ENCODE measurements around the gene PYCR2.
A peak's percentile ranks its signal among the peaks of the same experiment; 100 is the strongest.
"Not testable (repeated sequence)": the region's sequence is repeated elsewhere in the genome, so short reads cannot be mapped to it uniquely, and the experiment has no call there.

Gene PYCR2

DNA sequence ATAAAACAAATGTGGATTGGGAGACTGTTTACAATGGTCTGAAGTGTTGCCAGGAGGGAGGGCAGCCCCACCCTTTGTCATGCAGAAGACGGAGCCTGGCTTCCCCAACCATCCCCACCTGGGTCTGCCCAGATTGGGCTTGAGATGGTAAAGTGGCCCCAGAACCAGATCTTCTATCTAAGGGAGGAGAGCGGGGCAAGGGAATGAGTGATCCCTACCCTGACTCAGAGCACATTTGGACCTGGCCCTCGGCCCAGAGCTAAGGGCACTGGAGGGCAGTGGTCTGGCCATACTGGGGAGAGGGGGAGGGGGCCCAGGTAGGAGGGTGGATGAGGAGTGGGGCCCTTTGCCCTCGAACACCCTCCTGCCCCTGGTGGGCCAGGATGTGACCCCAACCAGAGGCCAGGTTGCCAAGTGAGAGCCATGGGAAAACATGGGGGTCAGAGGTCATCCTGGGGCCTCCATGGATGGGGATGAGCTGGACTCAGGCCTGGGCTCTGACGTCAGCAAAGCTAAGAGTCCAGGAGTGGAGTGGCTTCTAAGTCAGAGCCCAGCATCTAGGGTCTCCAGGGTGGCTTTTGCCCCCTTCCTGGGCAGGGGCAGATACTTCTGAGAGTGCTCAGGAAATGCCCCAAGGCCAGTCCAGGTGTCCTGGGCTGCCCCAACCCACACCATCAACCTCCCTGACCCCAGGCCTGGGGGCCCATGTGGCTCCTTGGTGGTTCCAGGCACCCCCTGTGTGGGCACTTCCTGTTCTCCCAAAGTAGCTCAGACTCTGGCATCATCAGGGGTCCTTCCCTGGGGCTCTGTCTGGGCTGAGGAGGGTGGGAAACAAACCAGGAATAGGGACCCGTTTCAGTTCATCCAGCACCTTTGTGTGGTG lies 33.5 kb downstream of the PYCR2 start:
- no peak for DNase-seq (ENCODE audit: low read depth in 2 of 2)

DNA sequence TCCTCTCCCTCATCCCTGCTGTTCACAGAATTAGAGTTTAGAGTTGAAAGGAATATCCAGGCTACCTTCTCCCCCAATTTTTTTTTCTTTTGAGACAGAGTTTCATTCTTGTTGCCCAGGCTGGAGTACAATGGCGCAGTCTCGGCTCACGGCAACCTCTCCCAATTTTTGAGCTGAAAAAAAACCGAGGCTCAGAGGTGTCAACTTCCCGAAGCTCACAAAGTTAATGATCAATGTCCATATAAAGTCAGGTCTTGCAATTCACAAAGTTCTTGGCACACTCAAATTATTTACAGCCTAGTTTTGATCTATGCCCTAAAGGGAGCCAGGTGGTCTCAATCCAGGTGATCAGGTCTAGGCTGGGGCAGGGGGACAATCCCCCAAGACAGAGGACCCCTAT lies 34.3 kb downstream of the PYCR2 start:
- no peak for DNase-seq (ENCODE audit: low read depth in 2 of 2)

DNA sequence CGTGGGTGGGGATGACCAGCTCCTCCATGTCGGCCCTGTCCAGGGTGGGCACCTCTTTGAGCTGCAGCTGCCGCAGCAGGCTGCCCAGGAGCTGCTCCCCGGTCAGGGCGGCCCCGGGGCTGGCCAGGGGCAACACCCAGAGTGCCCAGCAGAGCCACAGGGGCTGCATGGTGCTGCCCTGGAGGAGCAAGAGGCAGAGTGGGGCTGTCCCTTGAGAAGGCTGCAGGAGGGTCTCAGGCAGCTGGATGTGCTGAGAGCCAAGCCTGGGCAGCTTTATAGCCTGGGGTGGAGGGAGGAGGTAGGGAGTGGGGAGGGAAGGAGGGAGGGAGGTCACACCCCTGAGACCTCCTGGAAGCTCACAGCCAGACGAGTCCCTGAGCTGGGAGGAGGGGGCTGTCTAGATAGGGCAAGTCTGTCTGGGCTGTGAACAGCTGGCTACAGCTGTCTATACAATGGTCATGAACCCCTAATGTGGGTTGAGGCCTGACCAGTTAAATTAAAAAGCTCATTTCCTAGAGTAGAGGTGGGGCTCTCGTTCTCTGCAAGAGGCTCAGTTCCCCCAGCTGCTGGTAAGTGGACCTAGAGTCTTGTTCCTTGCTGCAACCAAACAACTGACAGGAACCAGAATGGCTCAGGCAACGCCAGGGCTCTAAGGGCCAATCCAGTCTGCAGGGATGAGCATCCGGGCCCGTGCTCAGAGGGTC lies 35.0 kb downstream of the PYCR2 start, which contains the start of gene LEFTY1:
TSS of gene LEFTY1 (minus strand) at position 249 of the 704 bp plus-strand sequence. CDS start at position 169, 80 bp downstream.
- no peak for DNase-seq (ENCODE audit: low read depth in 2 of 2)

DNA sequence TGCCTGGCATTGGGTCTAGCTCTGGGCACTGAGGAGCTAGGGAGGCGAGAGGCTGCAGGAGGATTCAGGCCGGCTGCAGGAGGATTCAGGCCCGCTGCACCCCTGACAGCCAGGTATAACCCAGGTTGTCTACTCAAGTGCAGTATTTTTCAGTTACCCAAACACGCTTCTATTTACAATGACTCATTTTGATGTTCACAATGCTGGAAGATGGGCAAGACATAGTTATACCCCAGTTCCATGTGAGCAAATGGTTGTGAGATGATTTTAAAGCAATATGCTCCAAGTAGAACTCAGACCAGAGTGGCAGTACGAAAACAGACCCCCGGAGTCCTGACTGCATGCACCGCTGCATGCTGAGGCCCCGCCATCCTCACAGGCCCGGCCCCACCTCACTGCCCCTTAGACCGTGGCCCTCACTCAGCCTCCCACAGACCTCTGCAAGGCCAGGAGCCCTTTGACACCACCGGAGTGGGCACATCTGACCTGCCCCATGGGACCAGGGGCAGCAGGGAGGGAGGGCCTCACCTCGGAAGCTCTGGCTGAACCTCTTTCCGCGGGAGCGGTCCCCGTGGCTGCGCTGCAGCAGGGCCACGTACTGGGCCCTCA lies 35.7 kb downstream of the PYCR2 start:
- DNase-seq (ENCODE audit: low read depth in 2 of 2), result no peak

DNA sequence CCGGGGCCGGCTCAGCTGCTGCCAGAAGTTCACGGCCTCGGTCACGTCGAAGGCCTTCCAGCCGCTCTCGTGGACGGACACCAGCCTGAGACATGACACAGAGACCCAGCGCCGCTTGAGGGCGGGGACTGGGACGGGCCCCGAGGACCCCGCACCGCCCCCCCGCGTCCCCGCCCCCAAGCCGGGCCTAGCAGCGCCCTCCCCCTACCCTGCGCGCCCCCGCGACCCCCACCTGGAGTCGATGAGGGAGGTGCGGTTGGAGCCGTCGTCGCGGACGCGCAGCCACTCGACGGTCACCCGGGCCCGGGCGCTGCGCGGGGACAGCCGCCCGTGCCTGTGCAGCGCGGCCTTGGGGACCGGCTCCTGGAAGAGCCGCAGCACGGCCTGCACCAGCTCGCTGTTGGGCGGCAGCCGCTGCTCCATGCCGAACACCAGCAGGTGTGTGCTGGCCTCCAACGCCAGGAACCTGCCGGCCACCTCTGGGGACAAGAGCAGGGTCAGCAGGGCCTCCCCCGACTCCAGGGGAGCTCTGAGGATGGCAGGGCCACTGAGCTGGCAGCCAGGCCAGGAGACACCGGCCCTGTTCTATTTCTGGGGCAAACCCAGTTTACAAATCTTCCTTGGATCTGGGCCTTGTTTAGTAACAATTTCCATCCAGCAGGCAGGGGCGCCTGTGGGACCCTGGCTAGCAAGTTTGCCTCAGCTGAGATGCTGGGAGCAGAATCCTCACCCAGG lies 36.3 kb downstream of the PYCR2 start:
- DNase-seq (ENCODE audit: low read depth in 2 of 2), result not testable (repeated sequence)

DNA sequence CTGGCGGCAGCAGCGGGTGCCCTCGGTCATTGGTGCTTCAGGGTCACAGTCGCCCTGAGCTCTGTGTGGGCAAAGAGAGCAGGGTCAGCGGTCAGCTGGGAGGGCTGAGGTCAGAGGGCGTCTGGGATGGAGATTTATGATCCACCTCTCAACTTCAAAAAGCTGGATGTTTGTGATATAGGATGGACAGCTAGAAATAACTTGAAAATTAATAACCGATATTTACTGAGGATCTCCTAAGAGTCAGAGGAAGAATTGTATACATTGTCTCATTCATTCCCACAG lies 37.1 kb downstream of the PYCR2 start:
- DNase-seq (ENCODE audit: low read depth in 2 of 2), result no peak

DNA sequence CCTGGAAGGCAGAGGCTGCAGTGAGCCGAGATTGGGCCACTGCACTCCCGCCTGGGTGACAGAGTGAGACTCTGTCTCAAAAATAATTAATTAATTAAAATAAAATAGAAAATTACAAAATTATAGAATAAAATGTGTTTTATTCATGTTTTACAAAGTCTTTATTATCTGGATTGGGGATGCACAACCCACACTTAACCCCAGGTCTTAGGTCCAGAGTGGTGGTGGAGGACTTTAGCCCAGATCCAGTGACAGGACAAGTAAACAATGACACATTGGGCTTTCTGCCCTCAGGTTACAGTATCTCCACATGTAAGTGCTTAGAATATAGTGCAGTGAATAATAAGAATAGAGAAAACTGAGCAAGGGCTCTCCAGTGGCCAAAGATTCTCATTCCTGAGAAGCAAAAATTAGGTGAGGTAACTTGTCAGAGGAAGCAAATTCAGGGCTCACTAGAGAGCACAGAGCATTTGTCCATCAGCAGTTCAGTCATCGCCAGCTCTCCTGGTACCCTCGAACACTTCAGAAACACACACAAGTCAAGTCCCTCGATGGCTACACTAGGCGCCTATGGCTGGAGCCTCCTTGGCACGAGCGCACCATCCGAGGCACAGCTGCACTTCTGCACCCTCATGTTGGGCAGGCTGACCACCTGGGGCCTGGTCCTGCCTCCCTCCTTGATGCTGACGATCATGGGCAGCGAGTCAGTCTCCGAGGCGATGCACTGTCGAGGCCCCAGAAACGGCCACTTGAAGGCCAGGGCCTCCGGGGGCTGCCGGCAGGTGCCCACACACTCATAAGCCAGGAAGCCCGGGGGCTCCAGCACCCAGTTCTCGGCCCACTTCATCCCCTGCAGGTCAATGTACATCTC lies 37.7 kb downstream of the PYCR2 start:
- DNase-seq (ENCODE audit: low read depth in 2 of 2), result no peak

DNA sequence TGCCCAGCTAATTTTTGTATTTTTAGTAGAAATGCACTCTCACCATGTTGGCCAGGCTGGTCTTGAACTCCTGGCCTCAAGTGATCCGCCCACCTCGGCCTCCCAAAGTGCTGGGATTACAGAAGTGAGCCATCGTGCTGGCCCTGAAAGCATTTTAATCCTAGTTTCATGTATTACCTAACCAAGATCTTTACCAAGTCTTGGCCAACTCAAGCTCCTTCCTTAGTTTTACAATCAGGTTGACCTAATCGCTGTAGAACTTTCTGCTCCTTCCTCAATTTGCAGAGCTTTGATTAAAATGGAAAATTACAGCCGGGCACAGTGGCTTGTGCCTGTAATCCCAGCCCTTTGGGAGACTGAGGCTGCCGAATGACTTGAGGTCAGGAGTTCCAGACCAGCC lies 38.7 kb downstream of the PYCR2 start:
- DNase-seq (ENCODE audit: low read depth in 2 of 2), result no peak

DNA sequence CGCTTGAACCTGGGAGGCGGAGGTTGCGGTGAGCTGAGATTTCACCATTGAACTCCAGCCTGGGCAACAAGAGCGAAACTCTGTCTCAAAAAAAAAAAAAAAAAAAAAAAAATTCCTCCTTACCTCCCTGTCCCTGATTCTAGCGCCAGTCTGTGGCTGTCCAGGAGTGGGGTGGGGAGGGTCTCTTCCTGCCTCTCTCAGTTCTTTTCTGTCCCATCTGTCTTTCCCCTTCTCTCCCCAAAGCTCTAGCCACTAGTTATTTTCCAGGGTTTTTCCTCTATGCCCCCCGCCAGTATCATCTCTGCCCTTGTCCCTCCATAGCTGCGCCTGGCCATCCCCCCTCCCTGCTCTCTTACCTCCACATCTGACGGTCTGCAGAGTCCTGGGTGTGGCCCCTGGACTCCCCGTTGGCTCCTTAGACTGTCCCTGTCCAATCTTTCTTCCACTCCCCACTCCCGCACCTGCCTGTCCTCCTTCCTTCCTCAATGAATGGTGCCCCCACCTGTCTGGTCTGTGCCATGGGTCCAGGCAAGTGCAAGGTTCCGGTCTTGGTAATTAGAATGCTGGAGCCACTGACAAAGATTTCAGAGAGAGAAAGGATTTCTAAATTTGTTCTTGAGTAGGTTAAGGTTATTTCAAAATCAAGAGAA lies 40.3 kb downstream of the PYCR2 start:
- no peak for DNase-seq (ENCODE audit: low read depth in 2 of 2)

DNA sequence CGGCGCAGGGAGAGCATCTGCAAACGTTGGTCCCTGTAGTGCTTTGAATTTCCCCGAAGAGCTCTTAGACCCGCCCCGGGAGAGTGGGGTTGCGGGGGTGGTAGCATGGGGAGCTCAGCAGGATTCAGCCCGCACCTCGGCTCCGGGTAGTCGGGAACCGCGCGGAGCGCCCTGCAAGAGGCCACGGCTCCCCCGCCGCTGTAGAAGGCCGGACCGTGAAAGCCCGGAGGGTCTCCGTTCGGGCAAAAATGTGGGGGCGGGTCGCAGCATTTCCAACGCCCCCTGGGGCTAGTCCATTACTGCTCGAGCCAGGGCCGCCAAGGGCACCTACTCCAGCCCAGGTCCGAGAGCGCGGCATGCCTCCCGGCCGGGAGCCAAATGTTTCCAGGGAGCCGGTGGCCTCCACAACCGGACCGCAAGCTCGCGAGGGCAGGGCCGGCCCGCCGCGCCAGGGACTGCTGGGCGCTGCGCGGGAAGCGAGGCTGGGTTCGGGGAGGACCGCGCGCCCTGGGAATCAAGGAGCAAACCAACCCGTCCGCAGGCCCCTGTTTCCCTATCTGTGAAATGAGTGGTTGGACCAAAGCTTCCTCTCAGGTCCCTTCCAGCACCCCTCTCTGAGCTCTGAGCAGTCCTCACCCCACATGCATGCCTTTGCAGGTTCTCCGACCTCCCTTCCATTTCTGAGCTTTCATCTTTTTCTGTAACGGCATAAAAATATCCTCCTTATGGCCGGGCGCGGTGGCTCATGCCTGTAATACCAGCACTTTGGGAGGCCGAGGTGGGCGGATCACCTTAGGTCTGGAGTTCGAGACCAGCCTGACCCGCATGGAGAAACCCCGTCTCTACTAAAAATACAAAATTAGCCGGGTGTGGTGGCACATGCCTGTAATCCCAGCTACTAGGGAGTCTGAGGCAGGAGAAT lies 41.1 kb downstream of the PYCR2 start:
- DNase-seq (ENCODE audit: low read depth in 2 of 2), result peak in 1 of 2 experiments; percentile 45

DNA sequence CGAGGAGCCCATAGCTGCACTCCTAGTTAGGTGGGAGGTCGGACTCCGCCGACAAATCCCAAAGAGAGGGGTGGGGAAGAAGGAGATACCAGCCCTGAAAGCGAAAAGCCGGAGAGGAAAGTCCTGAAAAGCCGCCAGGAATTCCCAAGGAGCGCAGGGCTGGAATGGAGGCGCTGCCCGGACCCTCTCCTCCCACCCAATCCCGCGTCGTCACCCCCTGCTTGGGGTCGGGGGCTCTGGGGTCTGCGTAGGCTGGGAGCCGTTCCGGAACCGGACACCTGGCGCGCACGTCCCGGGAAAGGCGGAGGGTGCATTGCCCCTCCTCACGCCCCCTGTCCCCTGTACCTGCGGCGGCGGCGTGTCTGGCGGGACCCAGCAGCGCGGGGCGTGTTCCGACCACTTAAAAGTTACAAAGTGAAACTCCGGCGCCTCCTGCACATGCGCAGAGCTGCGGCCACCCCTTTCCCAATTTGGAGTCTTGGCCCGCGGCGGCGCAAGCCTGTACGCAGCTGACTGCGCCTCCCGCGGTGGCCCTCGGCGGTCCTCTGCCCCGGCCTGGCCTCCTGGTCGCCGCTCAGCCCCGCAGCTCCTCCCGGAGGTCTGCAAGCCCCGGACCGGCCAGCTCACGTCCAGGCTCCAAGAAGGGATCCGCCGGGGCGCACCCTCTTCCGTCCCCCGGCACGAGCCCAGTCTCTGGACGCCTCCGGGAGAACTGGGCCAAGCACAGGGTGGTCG lies 41.9 kb downstream of the PYCR2 start, which contains the start of gene TMEM63A:
TSS of gene TMEM63A (minus strand) at position 422 of the 735 bp plus-strand sequence. CDS start 4,800 bp downstream, outside the sequence.
- peak; percentile 59 to 84 for DNase-seq (ENCODE audit: low read depth in 2 of 2)

DNA sequence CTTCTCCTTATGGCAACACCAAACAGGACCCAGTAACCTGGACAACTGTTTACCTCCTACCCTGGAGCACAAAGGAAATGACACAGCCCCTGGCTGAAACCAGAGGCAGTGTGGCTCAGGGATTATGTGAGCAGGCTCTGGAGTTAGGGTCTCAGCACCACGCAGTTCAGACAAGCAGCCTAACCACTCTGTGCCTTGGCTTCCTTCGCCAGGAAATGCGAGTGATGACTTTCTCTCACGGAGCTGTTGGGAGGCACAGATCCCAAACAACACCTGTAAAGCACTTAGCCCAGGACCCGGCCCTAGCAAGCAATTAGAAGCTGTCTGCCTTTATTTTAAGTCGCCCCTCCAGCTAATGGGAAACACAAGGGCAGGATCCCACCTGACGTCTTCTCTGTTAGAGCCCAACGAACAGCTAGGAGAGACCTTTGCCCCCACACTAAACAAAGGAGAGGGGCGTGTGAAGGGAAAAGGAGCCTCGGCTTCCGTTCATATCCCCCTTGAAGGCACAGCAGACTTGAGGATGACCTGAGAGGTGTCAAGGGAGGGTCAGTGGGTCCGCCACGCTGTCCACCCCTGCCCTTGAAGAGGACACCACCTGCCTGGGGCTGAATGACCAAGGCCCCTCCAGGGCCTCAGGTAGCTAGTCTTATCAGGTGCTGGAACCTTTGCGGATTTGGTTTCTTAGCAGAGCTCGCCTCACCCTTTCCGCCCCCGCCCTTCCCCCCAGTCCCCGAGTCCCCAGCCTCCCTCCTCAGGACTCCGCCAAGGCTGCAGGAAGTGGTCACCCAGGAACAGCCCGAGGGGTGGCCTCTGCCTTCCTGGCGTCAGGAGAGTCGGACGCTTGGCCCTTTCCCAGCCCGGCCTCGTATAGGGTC lies 42.7 kb downstream of the PYCR2 start:
- peak in 1 of 2 experiments; percentile 31 for DNase-seq (ENCODE audit: low read depth in 2 of 2)

DNA sequence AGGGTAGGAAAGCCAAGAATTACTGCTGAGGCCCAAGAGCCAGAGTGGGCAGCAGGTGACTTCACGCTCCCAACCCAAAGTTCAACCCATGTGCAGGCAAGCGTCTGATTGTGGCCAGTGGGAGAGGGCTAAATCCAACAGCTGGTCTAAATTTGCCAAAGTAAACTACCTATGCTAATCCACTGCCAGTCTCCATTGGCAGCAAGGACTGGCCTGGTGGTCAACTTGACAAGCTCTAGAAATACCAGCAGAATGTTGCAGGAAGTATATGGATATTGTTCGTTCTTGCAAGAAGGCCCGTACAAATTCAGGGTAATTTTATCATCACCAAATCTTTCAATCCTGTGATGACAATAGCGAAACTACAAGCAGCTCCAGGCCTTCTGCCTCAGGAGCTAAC lies 43.4 kb downstream of the PYCR2 start:
- DNase-seq (ENCODE audit: low read depth in 2 of 2), result no peak

DNA sequence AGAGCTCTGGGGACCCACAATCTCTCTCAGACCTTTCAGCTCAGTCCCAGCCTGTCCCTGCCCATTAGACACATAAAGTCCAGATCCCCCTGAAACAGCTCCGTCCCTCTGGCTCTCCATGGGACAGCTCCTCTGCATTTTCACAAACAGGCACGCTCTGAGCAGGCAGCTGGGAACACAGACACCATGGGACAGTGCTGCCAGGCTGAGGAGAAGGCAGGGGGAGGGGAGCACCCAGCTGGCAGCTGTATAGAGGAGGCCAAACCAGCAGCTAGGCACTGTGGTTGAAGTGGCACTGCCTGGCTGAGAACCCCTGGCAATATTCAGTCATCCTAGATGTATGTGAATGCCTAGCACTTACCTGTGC lies 43.8 kb downstream of the PYCR2 start:
- no peak for DNase-seq (ENCODE audit: low read depth in 2 of 2)

DNA sequence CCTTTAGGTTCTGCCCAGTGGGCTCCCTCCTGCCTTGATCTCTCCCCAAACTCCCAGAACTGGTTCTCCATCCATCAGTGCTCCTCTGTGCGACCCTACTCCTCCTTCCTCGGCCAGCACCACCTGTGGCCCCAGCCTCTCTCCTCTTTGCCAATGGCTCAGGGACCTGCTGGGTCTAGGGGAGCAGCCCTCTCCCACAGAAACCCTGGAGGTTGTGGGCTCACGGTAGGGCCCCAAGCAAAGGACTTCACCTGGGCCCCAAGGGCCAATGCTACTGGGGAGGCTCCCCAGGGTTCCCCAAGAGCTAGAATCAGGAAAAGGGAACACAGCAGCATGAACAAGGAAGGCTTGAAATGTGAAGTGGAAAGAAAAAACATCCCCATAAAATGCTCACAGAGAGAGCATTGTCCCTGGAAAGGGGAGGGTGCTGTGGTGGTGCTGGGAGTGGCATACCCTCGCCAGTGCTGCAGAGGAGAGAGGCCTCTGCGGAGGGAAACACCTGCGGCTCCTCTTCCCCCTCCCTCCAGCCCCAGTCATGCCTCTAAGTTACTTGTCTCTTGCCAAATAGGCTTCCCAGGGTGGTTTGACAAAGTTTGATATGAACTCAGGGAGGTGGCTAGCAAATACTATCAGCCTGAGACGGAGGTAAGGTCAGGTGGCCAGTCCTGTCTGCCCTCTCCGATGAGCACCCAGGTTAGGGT lies 44.4 kb downstream of the PYCR2 start:
- no peak for DNase-seq (ENCODE audit: low read depth in 2 of 2)

DNA sequence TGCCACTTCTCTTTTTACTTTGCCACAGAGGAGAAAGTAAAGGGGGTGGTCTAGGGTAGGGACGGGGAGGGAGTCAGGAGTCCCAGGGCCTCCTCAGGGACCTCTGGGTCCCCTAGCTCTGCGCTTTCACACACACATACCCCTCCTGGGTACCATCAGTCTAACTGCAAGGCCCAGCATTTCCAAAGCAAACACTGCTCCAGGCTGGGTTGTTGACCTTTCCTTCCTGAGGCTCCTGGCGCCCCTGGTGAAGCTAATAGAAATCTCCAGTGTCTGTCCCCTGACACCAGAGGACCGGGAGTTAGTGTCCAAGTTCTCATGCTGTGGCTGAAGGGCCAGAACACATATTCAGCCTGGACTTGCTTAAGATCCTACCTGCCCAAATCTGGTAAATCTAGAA lies 45.8 kb downstream of the PYCR2 start:
- no peak for DNase-seq (ENCODE audit: low read depth in 2 of 2)

DNA sequence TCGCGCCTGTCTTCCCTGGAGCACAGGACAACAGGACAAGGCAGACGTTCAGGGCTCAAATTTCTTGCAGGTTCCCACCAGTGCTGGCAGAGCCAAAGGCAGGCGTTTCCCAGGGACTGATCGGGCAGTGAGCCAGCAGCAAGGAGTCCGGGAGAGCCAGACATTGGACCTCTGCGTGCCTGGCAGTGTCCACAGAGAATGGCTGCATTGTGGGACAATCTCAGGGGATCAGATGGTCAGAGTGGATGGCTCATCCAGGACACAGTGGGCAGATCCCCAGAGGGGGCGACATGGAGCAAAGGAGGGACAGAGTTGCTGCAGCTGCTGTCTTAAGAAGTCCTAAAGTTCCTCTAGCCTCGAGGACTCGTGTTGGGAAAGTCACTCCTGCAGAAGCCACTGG lies 46.5 kb downstream of the PYCR2 start:
- no peak for DNase-seq (ENCODE audit: low read depth in 2 of 2)

Data from stimulated activated CD4-positive, alpha-beta T cell treated with anti-CD3 and anti-CD28 coated beads, Interleukin-12 subunit alpha, Interleukin-12 subunit beta, amount 100 ng/mL, for 24 hours (primary cell).